IMR-90 (cell line): ENCODE results near the gene NCKAP5. TPM values are rescaled to one million over a fixed set of nuclear protein-coding genes. Genes with fewer than 3 reads are reported as not detected.

Source experiments
- ATAC-seq: fragments of 200-7000 bp; cut with Tn5 transposase; 2 replicates; pipeline ENCODE4 v1.9.1; 2020; ENCODE audit warnings: low read depth, mild to moderate bottlenecking, moderate library complexity
- BruUV-seq: library from RNA; stranded (reverse); fragments of 400-500 nt; replicated peaks from 2 replicates; lab custom pipeline; 2021; lab: Mats Ljungman, UMichigan
- CTCF ChIA-PET: fragments of 300-600 bp; formaldehyde crosslinking; extraction: SDS; loops from one replicate; lab custom pipeline; 2021; ENCODE audit warnings: antibody characterized with exemption; lab: Yijun Ruan, JAX
- POLR2A ChIA-PET: fragments of 300-600 bp; sonication (Branson Sonifier 250); formaldehyde crosslinking; loops from one replicate; lab custom pipeline; 2022; ENCODE audit warnings: antibody characterized with exemption; ENCODE audit not compliant: unreplicated experiment; lab: Charles Lee
- DNase-seq: peaks from one replicate; pipeline ENCODE4 v3.0.0; 2013
- H2AFZ ChIP-seq: replicated peaks from 2 replicates; pipeline ENCODE3; 2013; ENCODE audit warnings: low read length, mild to moderate bottlenecking; ENCODE audit not compliant: poor library complexity
- H2AK5ac ChIP-seq: 2 replicates; pipeline ENCODE4 v1.6.1; 2013; ENCODE audit warnings: low read depth, low read length, inconsistent platforms
- H2AK9ac ChIP-seq: replicated peaks from 2 replicates; pipeline ENCODE3; 2013; ENCODE audit warnings: mild to moderate bottlenecking, low read depth, low read length, moderate library complexity; ENCODE audit not compliant: poor library complexity
- H2BK120ac ChIP-seq: 2 replicates; pipeline ENCODE4 v1.6.1; 2013; ENCODE audit warnings: low read depth, low read length, inconsistent platforms
- H2BK15ac ChIP-seq: 3 replicates; pipeline ENCODE4 v1.6.1; 2013; ENCODE audit warnings: low read depth, low read length, inconsistent platforms
- H2BK20ac ChIP-seq: 2 replicates; pipeline ENCODE4 v1.6.1; 2013; ENCODE audit warnings: low read depth, mild to moderate bottlenecking, inconsistent platforms, low read length, moderate library complexity
- H2BK5ac ChIP-seq: 2 replicates; pipeline ENCODE4 v1.6.1; 2013; ENCODE audit warnings: mild to moderate bottlenecking, low read depth, low read length, inconsistent platforms; ENCODE audit not compliant: poor library complexity, severe bottlenecking
- H3K14ac ChIP-seq: replicated peaks from 2 replicates; pipeline ENCODE4 v1.6.1; 2013; ENCODE audit warnings: low read depth, low read length, inconsistent platforms
- H3K18ac ChIP-seq: 2 replicates; pipeline ENCODE4 v1.6.1; 2013; ENCODE audit warnings: low read depth, low read length, control low read depth
- H3K23ac ChIP-seq: 2 replicates; pipeline ENCODE4 v1.6.1; 2013; ENCODE audit warnings: low read depth, low read length, inconsistent platforms
- H3K27ac ChIP-seq: 2 replicates; pipeline ENCODE4 v1.5.1; 2013; ENCODE audit warnings: mild to moderate bottlenecking, control low read depth, low read length; ENCODE audit not compliant: insufficient read depth
- H3K27me3 ChIP-seq: 2 replicates; pipeline ENCODE4 v1.6.1; 2013; ENCODE audit warnings: low read length; ENCODE audit not compliant: control insufficient read depth, insufficient read depth
- H3K36me3 ChIP-seq: 2 replicates; pipeline ENCODE4 v1.6.1; 2013; ENCODE audit warnings: low read length, mixed read lengths; ENCODE audit not compliant: control insufficient read depth, insufficient read depth
- H3K4ac ChIP-seq: 2 replicates; pipeline ENCODE4 v1.6.1; 2013; ENCODE audit warnings: low read depth, low read length, inconsistent platforms
- H3K4me1 ChIP-seq: 2 replicates; pipeline ENCODE4 v1.6.1; 2013; ENCODE audit warnings: low read length, mixed read lengths; ENCODE audit not compliant: control insufficient read depth, insufficient read depth
- H3K4me2 ChIP-seq: 2 replicates; pipeline ENCODE4 v1.6.1; 2013; ENCODE audit warnings: low read depth, mild to moderate bottlenecking, control low read depth, low read length, moderate library complexity
- H3K4me3 ChIP-seq: 2 replicates; pipeline ENCODE4 v1.5.1; 2013; ENCODE audit warnings: low read depth, mild to moderate bottlenecking, control low read depth, low read length, moderate library complexity; ENCODE audit not compliant: insufficient read depth
- H3K56ac ChIP-seq: 2 replicates; pipeline ENCODE4 v1.6.1; 2013; ENCODE audit warnings: low read length, inconsistent platforms; ENCODE audit not compliant: insufficient read depth; ENCODE audit errors: extremely low read depth
- H3K79me1 ChIP-seq, 2 experiments: 2 replicates each; pipeline ENCODE4 v1.6.1; 2013; ENCODE audit warnings: low read length in 2 of 2, inconsistent platforms in 1 of 2, low read depth in 1 of 2
- H3K9ac ChIP-seq: 2 replicates; pipeline ENCODE4 v1.6.1; 2013; ENCODE audit warnings: low read depth, low read length, control low read depth
- H3K9me1 ChIP-seq: 2 replicates; pipeline ENCODE4 v1.6.1; 2013; ENCODE audit warnings: low read length, inconsistent platforms; ENCODE audit not compliant: insufficient read depth
- H3K9me3 ChIP-seq: 2 replicates; pipeline ENCODE4 v1.6.1; 2013; ENCODE audit warnings: low read length; ENCODE audit not compliant: control insufficient read depth, insufficient read depth
- H4K20me1 ChIP-seq: 2 replicates; pipeline ENCODE4 v1.6.1; 2013; ENCODE audit warnings: low read length, inconsistent platforms; ENCODE audit not compliant: insufficient read depth
- H4K5ac ChIP-seq: 2 replicates; pipeline ENCODE4 v1.6.1; 2013; ENCODE audit warnings: mild to moderate bottlenecking, low read depth, low read length, control low read depth
- H4K8ac ChIP-seq, 2 experiments: 2 replicates each; pipeline ENCODE4 v1.6.1; 2013; ENCODE audit warnings: low read depth in 2 of 2, low read length in 2 of 2, control low read depth in 1 of 2, inconsistent platforms in 1 of 2
- H4K91ac ChIP-seq: 2 replicates; pipeline ENCODE4 v1.6.1; 2013; ENCODE audit warnings: low read depth, low read length, inconsistent platforms; ENCODE audit not compliant: insufficient read depth
- BHLHE40 ChIP-seq: fragments of 150-350 bp; IDR thresholded peaks from 2 replicates; pipeline ENCODE4 v1.6.1; 2016; ENCODE audit warnings: mild to moderate bottlenecking, low read depth, low read length
- CEBPB ChIP-seq: IDR thresholded peaks from 2 replicates; pipeline ENCODE4 v1.6.1; 2012; ENCODE audit warnings: low read depth, low read length, improper control_type of control experiment
- CHD1 ChIP-seq: IDR thresholded peaks from 2 replicates; pipeline ENCODE4 v1.6.1; 2012; ENCODE audit warnings: low read depth, low read length, improper control_type of control experiment
- ELK1 ChIP-seq: fragments of 150-350 bp; IDR thresholded peaks from 2 replicates; pipeline ENCODE4 v1.6.1; 2016; ENCODE audit warnings: low read depth, mild to moderate bottlenecking, low read length, moderate library complexity, borderline replicate concordance
- FOS ChIP-seq: fragments of 150-350 bp; IDR thresholded peaks from 2 replicates; pipeline ENCODE4 v1.6.1; 2016; ENCODE audit warnings: low read depth, low read length
- MAFK ChIP-seq: IDR thresholded peaks from 2 replicates; pipeline ENCODE4 v1.6.1; 2012; ENCODE audit warnings: low read depth, low read length, improper control_type of control experiment
- MAZ ChIP-seq: IDR thresholded peaks from 2 replicates; pipeline ENCODE4 v1.6.1; 2012; ENCODE audit warnings: low read depth, mild to moderate bottlenecking, low read length, improper control_type of control experiment, moderate library complexity, borderline replicate concordance
- MXI1 ChIP-seq: IDR thresholded peaks from 2 replicates; pipeline ENCODE4 v1.6.1; 2012; ENCODE audit warnings: low read depth, mild to moderate bottlenecking, low read length, moderate library complexity, borderline replicate concordance
- NFE2L2 ChIP-seq: fragments of 150-350 bp; IDR thresholded peaks from 2 replicates; pipeline ENCODE4 v1.6.1; 2016; ENCODE audit warnings: low read depth, mild to moderate bottlenecking, low read length
- POLR2A ChIP-seq: IDR thresholded peaks from 2 replicates; pipeline ENCODE4 v1.6.1; 2012; ENCODE audit warnings: mild to moderate bottlenecking, low read depth, low read length
- RAD21 ChIP-seq: IDR thresholded peaks from 2 replicates; pipeline ENCODE4 v1.6.1; 2012; ENCODE audit warnings: low read length, improper control_type of control experiment
- RCOR1 ChIP-seq: IDR thresholded peaks from 2 replicates; pipeline ENCODE4 v1.6.1; 2012; ENCODE audit warnings: mild to moderate bottlenecking, low read length, improper control_type of control experiment; ENCODE audit not compliant: insufficient replicate concordance
- RFX5 ChIP-seq: IDR thresholded peaks from 2 replicates; pipeline ENCODE4 v1.8.0; 2012; ENCODE audit warnings: low read depth, mild to moderate bottlenecking, low read length, moderate library complexity
- SMC3 ChIP-seq: fragments of 150-350 bp; IDR thresholded peaks from 2 replicates; pipeline ENCODE4 v1.6.1; 2016; ENCODE audit warnings: low read depth, mild to moderate bottlenecking, antibody characterized with exemption, low read length, moderate library complexity
- WGBS, 2 experiments: methylation state at CpG; one replicate each; pipeline versions ENCODE4 v1.1.5 to v1.1.7; 2013; ENCODE audit warnings: missing lambda C conversion rate in 2 of 2; ENCODE audit not compliant: insufficient read length in 1 of 2; ENCODE audit errors: extremely low coverage in 2 of 2; 5-methylcytosine and 5-hydroxymethylcytosine counted together
- dilution Hi-C: fragments of 300-500 bp; cut with HindIII; formaldehyde crosslinking; loops from one replicate; pipeline ENCODE4 v1.14.3; 2018; ENCODE audit warnings: low sequenced_read_pairs; ENCODE audit not compliant: unreplicated experiment
- in situ Hi-C: fragments of 300-500 bp; cut with MboI; formaldehyde crosslinking; loops from 3 replicates; pipeline ENCODE4 v1.14.3; 2019; ENCODE audit warnings: low sequenced_read_pairs, inconsistent platforms, mixed read lengths
- intact Hi-C: fragments of 100-400 bp; cut with micrococcal nuclease; formaldehyde crosslinking; loops from 2 replicates; pipeline ENCODE4 v1.10.0; 2022
- polyA plus RNA-seq, 3 experiments: library from polyadenylated mRNA; depleted of rRNA; stranded (reverse); fragments of >200 nt; gene quantifications; 2 replicates each; pipeline ENCODE4 v1.2.3, GENCODE V29; 2012; ENCODE audit warnings: low replicate concordance in 1 of 3
- total RNA-seq: library from RNA; depleted of rRNA; stranded (reverse); fragments of >200 nt; gene quantifications from 2 replicates; pipeline ENCODE4 v1.2.3, GENCODE V29; 2012
- TF ChIP-seq, protein P1 (sequence below): fragments of 150-350 bp; IDR thresholded peaks from 2 replicates; pipeline ENCODE4 v1.6.1; 2017; ENCODE audit warnings: mild to moderate bottlenecking, antibody characterized with exemption, low read length, low read depth
- TF ChIP-seq, protein P2 (sequence below): conservative IDR thresholded peaks from 2 replicates; pipeline ENCODE4 v1.5.1; 2012; ENCODE audit warnings: mild to moderate bottlenecking, low read depth, low read length, improper control_type of control experiment

NCKAP5 gene
- total and polyA plus RNA-seq, 2 of the 4 experiments (the other 2 are of a cell fraction): 2.7 to 3.9 TPM

DNA sequence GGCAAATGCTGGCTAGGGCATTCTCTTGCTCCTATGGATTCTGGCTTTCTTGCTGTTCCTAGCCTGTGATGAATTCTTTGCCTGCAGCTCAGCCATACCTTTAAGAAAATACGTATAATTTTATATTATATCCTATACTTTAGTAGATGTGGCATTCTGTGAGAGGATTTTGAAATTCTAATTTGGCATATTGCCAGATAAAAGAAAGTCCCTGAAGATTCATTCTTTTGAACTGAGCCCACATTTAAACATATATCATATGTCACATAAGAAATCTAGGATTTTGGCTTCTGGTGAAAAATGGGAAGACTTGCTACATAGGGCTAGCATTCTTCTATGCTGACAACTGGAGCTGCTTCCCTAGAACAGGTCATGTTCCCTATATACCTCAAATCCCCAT is 806.8 kb downstream of the NCKAP5 start:
- H3K9me1 ChIP-seq: peaks cover 5% of the 10 kb centered on the region; the same call in 1 of the 2 replicates
- no peak overlapping the region for H2AK5ac ChIP-seq
- no peak overlapping the region for H4K91ac ChIP-seq
- in situ Hi-C loops: no loop called here
- H3K27ac ChIP-seq: no peak overlapping the region
- no peak overlapping the region for H3K23ac ChIP-seq
- no peak overlapping the region for H2AFZ ChIP-seq
- no peak for ATAC-seq
- dilution Hi-C loops: no loop called here
- H3K4me3 ChIP-seq: no peak overlapping the region
- H3K4me1 ChIP-seq: peaks cover 7% of the 10 kb centered on the region
- no peak overlapping the region for H3K4ac ChIP-seq
- intact Hi-C loops: no loop called here
- TF ChIP-seq CHD1: no peak
- no peak for TF ChIP-seq RFX5
- no peak for TF ChIP-seq BHLHE40
- TF ChIP-seq, protein P1, sequence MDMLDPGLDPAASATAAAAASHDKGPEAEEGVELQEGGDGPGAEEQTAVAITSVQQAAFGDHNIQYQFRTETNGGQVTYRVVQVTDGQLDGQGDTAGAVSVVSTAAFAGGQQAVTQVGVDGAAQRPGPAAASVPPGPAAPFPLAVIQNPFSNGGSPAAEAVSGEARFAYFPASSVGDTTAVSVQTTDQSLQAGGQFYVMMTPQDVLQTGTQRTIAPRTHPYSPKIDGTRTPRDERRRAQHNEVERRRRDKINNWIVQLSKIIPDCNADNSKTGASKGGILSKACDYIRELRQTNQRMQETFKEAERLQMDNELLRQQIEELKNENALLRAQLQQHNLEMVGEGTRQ: no peak
- no peak for TF ChIP-seq MAZ
- TF ChIP-seq SMC3: no peak
- no peak for TF ChIP-seq ELK1
- no peak for TF ChIP-seq RAD21
- TF ChIP-seq CEBPB: no peak
- no peak for TF ChIP-seq POLR2A
- no peak for TF ChIP-seq MAFK
- TF ChIP-seq RCOR1: no peak
- TF ChIP-seq FOS: no peak
- no peak for TF ChIP-seq NFE2L2
- TF ChIP-seq, protein P2, sequence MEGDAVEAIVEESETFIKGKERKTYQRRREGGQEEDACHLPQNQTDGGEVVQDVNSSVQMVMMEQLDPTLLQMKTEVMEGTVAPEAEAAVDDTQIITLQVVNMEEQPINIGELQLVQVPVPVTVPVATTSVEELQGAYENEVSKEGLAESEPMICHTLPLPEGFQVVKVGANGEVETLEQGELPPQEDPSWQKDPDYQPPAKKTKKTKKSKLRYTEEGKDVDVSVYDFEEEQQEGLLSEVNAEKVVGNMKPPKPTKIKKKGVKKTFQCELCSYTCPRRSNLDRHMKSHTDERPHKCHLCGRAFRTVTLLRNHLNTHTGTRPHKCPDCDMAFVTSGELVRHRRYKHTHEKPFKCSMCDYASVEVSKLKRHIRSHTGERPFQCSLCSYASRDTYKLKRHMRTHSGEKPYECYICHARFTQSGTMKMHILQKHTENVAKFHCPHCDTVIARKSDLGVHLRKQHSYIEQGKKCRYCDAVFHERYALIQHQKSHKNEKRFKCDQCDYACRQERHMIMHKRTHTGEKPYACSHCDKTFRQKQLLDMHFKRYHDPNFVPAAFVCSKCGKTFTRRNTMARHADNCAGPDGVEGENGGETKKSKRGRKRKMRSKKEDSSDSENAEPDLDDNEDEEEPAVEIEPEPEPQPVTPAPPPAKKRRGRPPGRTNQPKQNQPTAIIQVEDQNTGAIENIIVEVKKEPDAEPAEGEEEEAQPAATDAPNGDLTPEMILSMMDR: no peak
- no peak for TF ChIP-seq MXI1
- no peak overlapping the region for H4K8ac ChIP-seq
- DNase-seq: no peak
- no peak overlapping the region for H2BK5ac ChIP-seq
- no peak overlapping the region for H2AK9ac ChIP-seq
- H2BK120ac ChIP-seq: no peak overlapping the region
- no peaks in the 10 kb centered on the region for H3K79me1 ChIP-seq
- POLR2A ChIA-PET: no interaction called here
- no peak overlapping the region for H3K18ac ChIP-seq
- H3K9ac ChIP-seq: no peak overlapping the region
- no peaks in the 10 kb centered on the region for H3K9me3 ChIP-seq
- no CpG with 5 or more reads among the region's 1 CpG for WGBS, 2 experiments
- peaks cover 6% of the 10 kb centered on the region for H3K36me3 ChIP-seq
- H3K14ac ChIP-seq: no peak overlapping the region
- BruUV-seq: no TSS peak
- no peaks in the 10 kb centered on the region for H4K20me1 ChIP-seq
- no peak overlapping the region for H2BK20ac ChIP-seq
- CTCF ChIA-PET: interaction anchor here (0.6 kb wide), 1 partner anchor 296 kb away, joined by 3 read pairs; no protein-coding TSS in a partner anchor
- no peaks in the 10 kb centered on the region for H3K27me3 ChIP-seq
- H3K56ac ChIP-seq: no peak overlapping the region
- H2BK15ac ChIP-seq: no peak overlapping the region
- no peak overlapping the region for H4K5ac ChIP-seq
- H3K4me2 ChIP-seq: no peak overlapping the region
